CD4-positive, alpha-beta T cell treated with Interleukin-21 for 1 hour (primary cell): ENCODE data around the gene FOCAD.
"Not testable (repeated sequence)": the region's sequence is repeated elsewhere in the genome, so short reads cannot be mapped to it uniquely, and the experiment has no call there.

ENCODE experiments used
- DNase-seq: peaks from one replicate; pipeline ENCODE4 v3.0.0-alpha.2; 2020

The FOCAD gene

GRCh38 chr9:20884985-20885593 lies 201.0 kb downstream of the FOCAD start:
- DNase-seq: peak; percentile 54

GRCh38 chr9:20898885-20899554 lies 215.0 kb downstream of the FOCAD start:
- no peak for DNase-seq

GRCh38 chr9:20903212-20903611 lies 219.2 kb downstream of the FOCAD start:
- no peak for DNase-seq

- DNase-seq: no peak
Observed at GRCh38 chr9:20904995-20905394, 220.9 kb downstream of the FOCAD start.

GRCh38 chr9:20906326-20906725 lies 222.3 kb downstream of the FOCAD start:
- no peak for DNase-seq

GRCh38 chr9:20908461-20908860 lies 224.4 kb downstream of the FOCAD start:
- no peak for DNase-seq

- DNase-seq: no peak
Observed at GRCh38 chr9:20914556-20914955, 230.5 kb downstream of the FOCAD start.

- no peak for DNase-seq
Observed at GRCh38 chr9:20921362-20921761, 237.3 kb downstream of the FOCAD start.

GRCh38 chr9:20925256-20926045 lies 241.4 kb downstream of the FOCAD start:
- no peak for DNase-seq

- DNase-seq: no peak
Observed at GRCh38 chr9:20929276-20929675, 245.2 kb downstream of the FOCAD start.

- DNase-seq: no peak
Observed at GRCh38 chr9:20930836-20931235, 246.8 kb downstream of the FOCAD start.

GRCh38 chr9:20940447-20941173 lies 256.6 kb downstream of the FOCAD start:
- DNase-seq: no peak

- DNase-seq: peak; percentile 77
Observed at GRCh38 chr9:20941174-20941690, 257.2 kb downstream of the FOCAD start.

GRCh38 chr9:20944507-20944906 lies 260.4 kb downstream of the FOCAD start:
- no peak for DNase-seq

- no peak for DNase-seq
Observed at GRCh38 chr9:20945269-20945668, 261.2 kb downstream of the FOCAD start.

GRCh38 chr9:20945856-20946255 lies 261.8 kb downstream of the FOCAD start:
- DNase-seq: no peak

GRCh38 chr9:20948703-20949102 lies 264.6 kb downstream of the FOCAD start:
- no peak for DNase-seq

GRCh38 chr9:20950707-20951106 lies 266.6 kb downstream of the FOCAD start:
- no peak for DNase-seq

- no peak for DNase-seq
Observed at GRCh38 chr9:20962536-20963225, 278.6 kb downstream of the FOCAD start.

GRCh38 chr9:20972684-20973083 lies 288.6 kb downstream of the FOCAD start:
- no peak for DNase-seq

GRCh38 chr9:20973246-20973947 lies 289.3 kb downstream of the FOCAD start:
- not testable (repeated sequence) for DNase-seq
